Tibial nerve (tissue), 3 donors: ENCODE results near the gene GLO1.
A peak's percentile ranks its signal among the peaks of the same experiment; 100 is the strongest.

Source experiments
- CTCF ChIP-seq, 5 experiments: fragments of 200-600 bp in 3 of 5; fragments of 450-650 bp in 2 of 5; sonication (generic) in 3 of 5; IDR thresholded peaks; one replicate each; pipeline ENCODE4 v1.5.1; 2016 to 2019; ENCODE audit warnings: antibody characterized with exemption in 5 of 5, mild to moderate bottlenecking in 3 of 5, moderate library complexity in 2 of 5
- POLR2A ChIP-seq, 2 donors: fragments of 450-650 bp; IDR thresholded peaks; one replicate each; pipeline ENCODE4 v1.6.1; 2017; ENCODE audit warnings: antibody characterized with exemption in 2 of 2, mild to moderate bottlenecking in 2 of 2, moderate library complexity in 2 of 2

DNA sequence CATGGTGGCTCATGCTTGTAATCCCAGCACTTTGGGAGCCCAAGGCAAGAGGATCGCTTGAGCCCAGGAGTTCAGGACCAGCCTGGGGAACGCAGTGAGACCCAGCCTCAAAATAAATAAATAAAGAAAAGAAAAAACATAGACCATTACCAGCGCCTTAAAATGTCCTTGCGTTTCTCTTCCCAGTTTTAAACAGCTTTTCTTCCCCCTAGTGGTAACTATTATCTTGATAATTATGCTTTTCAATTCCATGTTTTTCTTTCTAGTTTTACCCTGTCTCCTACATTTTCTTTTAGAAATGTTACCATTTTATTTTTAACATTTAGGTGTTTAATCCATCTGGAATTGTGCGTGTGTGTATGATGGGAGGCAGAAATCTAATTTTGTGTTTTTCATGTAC lies 36.6 kb upstream of the GLO1 start:
- TF ChIP-seq CTCF (IDR thresholded peaks at IDR 0.05) (peak in 3 of 5 experiments; percentile 9 to 26 (median 16)), POLR2A (IDR thresholded peaks at IDR 0.05) (no peak)
